GM12878 (cell line): Measurements from ENCODE around the gene PELI2.

Experiments used
- CTCF ChIP-seq, 3 experiments: IDR thresholded peaks in 2 of 3; conservative IDR thresholded peaks in 1 of 3; 2 replicates each; pipeline ENCODE4 v1.5.1; 2011; ENCODE audit warnings: low read depth in 3 of 3, low read length in 3 of 3, mild to moderate bottlenecking in 3 of 3, control low read depth in 2 of 3, moderate library complexity in 2 of 3, inconsistent platforms in 1 of 3, mixed read lengths in 1 of 3; ENCODE audit not compliant: control insufficient read depth in 2 of 3, insufficient read depth in 1 of 3; ENCODE audit errors: extremely low read depth in 1 of 3
- NBN ChIP-seq: fragments of 450-650 bp; IDR thresholded peaks from 2 replicates; pipeline ENCODE4 v1.6.1; 2016
- NRF1 ChIP-seq: conservative IDR thresholded peaks from 2 replicates; pipeline ENCODE4 v1.6.1; 2011; ENCODE audit warnings: mild to moderate bottlenecking, low read depth, low read length, improper control_type of control experiment
- PAX8 ChIP-seq: fragments of 450-650 bp; IDR thresholded peaks from 2 replicates; pipeline ENCODE4 v1.6.1; 2017; ENCODE audit warnings: mild to moderate bottlenecking, moderate library complexity
- POLR2A ChIP-seq: IDR thresholded peaks from 2 replicates; pipeline ENCODE4 v1.6.1; 2011; ENCODE audit warnings: low read depth, mild to moderate bottlenecking, low read length
- POLR2AphosphoS2 ChIP-seq: IDR thresholded peaks from 2 replicates; pipeline ENCODE4 v1.6.1; 2011; ENCODE audit warnings: low read depth, mild to moderate bottlenecking, low read length, improper control_type of control experiment, moderate library complexity
- POLR2AphosphoS5 ChIP-seq: IDR thresholded peaks from 2 replicates; pipeline ENCODE4 v1.6.1; 2011; ENCODE audit warnings: mild to moderate bottlenecking, low read length, inconsistent platforms
- SMAD5 ChIP-seq: IDR thresholded peaks from 2 replicates; pipeline ENCODE4 v1.6.1; 2016; ENCODE audit warnings: antibody characterized with exemption, low read depth

GRCh38 chr14:56221382-56222128 lies 103.3 kb downstream of the PELI2 start:
- TF ChIP-seq CTCF (IDR thresholded peaks at IDR 0.05 in 2 of 3, conservative IDR thresholded peaks at IDR 0.05 in 1 of 3; ENCODE audit: control insufficient read depth in 2 of 3, extremely low read depth in 1 of 3, insufficient read depth in 1 of 3, low read depth in 3 of 3, low read length in 3 of 3) (no peak), PAX8 (no peak), NRF1 (no peak), POLR2AphosphoS2 (no peak), POLR2A (no peak), NBN (no peak), POLR2AphosphoS5 (no peak), SMAD5 (no peak)
